ENCODE results near the gene LAMC3. TPM values are rescaled to one million over a fixed set of nuclear protein-coding genes. Genes with fewer than 3 reads are reported as not detected.
A peak's percentile ranks its signal among the peaks of the same experiment; 100 is the strongest.
"Not testable (repeated sequence)": the region's sequence is repeated elsewhere in the genome, so short reads cannot be mapped to it uniquely, and the experiment has no call there.

Gene LAMC3
- total RNA-seq, 1 donor = 0.43 TPM

GRCh38 chr9:130999245-130999623 is 9.7 kb upstream of the LAMC3 start:
- no peak overlapping the region for H3K4me3 ChIP-seq (ENCODE audit: low read depth, low read length)
- DNase-seq (ENCODE audit: low read depth) = no peak
- TF ChIP-seq CTCF (IDR thresholded peaks at IDR 0.05; ENCODE audit: insufficient read depth, low read depth, low read length) = no peak

DNA sequence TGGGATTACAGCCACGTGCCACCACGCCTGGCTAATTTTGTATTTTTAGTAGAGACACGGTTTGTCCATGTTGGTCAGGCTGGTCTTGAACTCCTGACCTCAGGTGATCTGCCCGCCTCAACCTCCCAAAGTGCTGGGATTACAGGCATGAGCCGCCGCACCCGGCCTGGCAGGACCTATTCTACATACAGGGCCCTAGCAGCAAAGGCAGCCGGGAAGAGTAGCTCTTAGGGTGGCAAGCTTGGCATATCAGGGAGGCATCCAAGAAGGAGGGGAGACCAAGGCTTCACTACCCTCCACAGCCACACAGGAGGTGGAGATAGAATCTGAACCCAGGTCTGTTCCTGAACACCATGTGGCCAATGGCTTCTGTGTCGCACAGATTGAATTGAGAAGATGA is 8.4 kb upstream of the LAMC3 start:
- DNase-seq (ENCODE audit: low read depth); H3K4me3 ChIP-seq (ENCODE audit: low read depth, low read length): not testable (repeated sequence)

DNA sequence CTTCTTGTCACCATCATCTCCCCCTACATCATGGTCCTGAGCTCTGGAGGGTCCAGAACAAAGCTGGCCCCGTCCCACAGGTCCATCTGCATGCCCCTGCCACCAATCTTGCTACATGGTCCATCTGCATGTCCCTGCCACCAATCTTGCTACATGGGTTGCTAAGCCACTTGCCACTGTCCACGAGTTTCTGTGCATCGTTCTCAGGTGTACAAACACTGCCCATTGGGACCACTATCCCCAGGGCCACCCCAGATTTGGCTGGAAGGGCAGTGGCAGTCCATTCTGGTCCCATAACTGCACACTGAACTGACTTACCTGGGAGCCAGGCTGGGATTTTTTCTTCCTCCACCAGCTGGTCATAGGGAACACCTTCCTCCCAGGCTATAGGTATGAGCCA is 8.0 kb upstream of the LAMC3 start:
- H3K4me3 ChIP-seq (ENCODE audit: low read depth, low read length) = no peak overlapping the region
- no peak for TF ChIP-seq CTCF (IDR thresholded peaks at IDR 0.05; ENCODE audit: insufficient read depth, low read depth, low read length)
- no peak for DNase-seq (ENCODE audit: low read depth)

- DNase-seq (ENCODE audit: low read depth) = no peak
- TF ChIP-seq CTCF (IDR thresholded peaks at IDR 0.05; ENCODE audit: insufficient read depth, low read depth, low read length) = no peak
- no peak overlapping the region for H3K4me3 ChIP-seq (ENCODE audit: low read depth, low read length)
Observed at GRCh38 chr9:131001990-131002389, 7.0 kb upstream of the LAMC3 start.

GRCh38 chr9:131006601-131007000 is 2.4 kb upstream of the LAMC3 start:
- TF ChIP-seq CTCF (IDR thresholded peaks at IDR 0.05; ENCODE audit: insufficient read depth, low read depth, low read length) = no peak
- no peak overlapping the region for H3K4me3 ChIP-seq (ENCODE audit: low read depth, low read length)
- DNase-seq (ENCODE audit: low read depth) = no peak

DNA sequence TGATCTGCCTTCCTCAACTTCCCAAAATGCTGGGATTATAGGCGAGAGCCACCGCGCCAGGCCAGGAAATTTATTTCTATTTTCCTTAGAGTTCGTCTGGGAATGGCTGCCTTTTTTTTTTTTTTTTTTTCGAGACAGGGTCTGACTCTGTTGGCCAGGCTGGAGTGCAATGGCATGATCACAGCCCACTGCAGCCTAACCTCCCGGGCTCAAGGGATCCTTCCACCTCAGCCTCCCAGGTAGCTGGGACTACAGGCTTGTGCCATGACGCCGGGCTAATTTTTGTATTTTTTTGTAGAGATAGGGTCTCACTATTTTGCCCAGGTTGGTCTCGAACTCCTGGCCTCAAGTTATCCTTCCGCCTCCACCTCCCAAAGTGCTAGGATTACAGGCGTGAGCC is 888 bp upstream of the LAMC3 start:
- no peak overlapping the region for H3K4me3 ChIP-seq (ENCODE audit: low read depth, low read length)
- no peak for DNase-seq (ENCODE audit: low read depth)
- TF ChIP-seq CTCF (IDR thresholded peaks at IDR 0.05; ENCODE audit: insufficient read depth, low read depth, low read length) = no peak

GRCh38 chr9:131008563-131008908 is 438 bp upstream of the LAMC3 start:
- TF ChIP-seq CTCF (IDR thresholded peaks at IDR 0.05; ENCODE audit: insufficient read depth, low read depth, low read length) = no peak
- no peak for DNase-seq (ENCODE audit: low read depth)
- peak overlapping the region; percentile 43 for H3K4me3 ChIP-seq (ENCODE audit: low read depth, low read length)
